Small intestine (tissue), 7 donors: ENCODE data around the gene ABHD15. TPM values are rescaled to one million over a fixed set of nuclear protein-coding genes. Genes with fewer than 3 reads are reported as not detected.

Experiments used
- DNase-seq, 2 donors: peaks; one replicate each; pipeline versions ENCODE4 v3.0.0 to v3.0.0-alpha.2; 2013
- FAIRE-seq: peaks from 2 replicates; lab custom pipeline; 2012; peaks lifted over from hg19 to GRCh38; lab: Jason Lieb, UNC
- H3K27ac ChIP-seq, 3 donors: one replicate each; pipeline ENCODE4 v1.5.1; 2013; ENCODE audit warnings: low read length in 2 of 3, mild to moderate bottlenecking in 2 of 3, control low read depth in 1 of 3, inconsistent platforms in 1 of 3, low read depth in 1 of 3, moderate library complexity in 1 of 3
- H3K27me3 ChIP-seq, 3 donors: one replicate each; pipeline ENCODE4 v1.6.1; 2013; ENCODE audit warnings: low read length in 3 of 3, inconsistent platforms in 1 of 3; ENCODE audit not compliant: control insufficient read depth in 3 of 3, insufficient read depth in 3 of 3
- H3K36me3 ChIP-seq, 3 donors: one replicate each; pipeline ENCODE4 v1.6.1; 2013; ENCODE audit warnings: low read length in 3 of 3, inconsistent platforms in 1 of 3, low read depth in 1 of 3, mild to moderate bottlenecking in 1 of 3, moderate library complexity in 1 of 3; ENCODE audit not compliant: control insufficient read depth in 3 of 3, insufficient read depth in 2 of 3
- H3K4me1 ChIP-seq, 3 donors: one replicate each; pipeline ENCODE4 v1.6.1; 2013; ENCODE audit warnings: low read length in 2 of 3, inconsistent platforms in 1 of 3, low read depth in 1 of 3, mild to moderate bottlenecking in 1 of 3, moderate library complexity in 1 of 3; ENCODE audit not compliant: control insufficient read depth in 3 of 3, insufficient read depth in 2 of 3
- H3K4me3 ChIP-seq, 3 donors: one replicate each; pipeline ENCODE4 v1.5.1; 2013; ENCODE audit warnings: low read length in 3 of 3, control low read depth in 1 of 3, inconsistent platforms in 1 of 3, low read depth in 1 of 3, mild to moderate bottlenecking in 1 of 3, moderate library complexity in 1 of 3
- H3K9me3 ChIP-seq, 2 donors: one replicate each; pipeline ENCODE4 v1.6.1; 2013; ENCODE audit warnings: low read depth in 1 of 2, low read length in 1 of 2; ENCODE audit not compliant: control insufficient read depth in 2 of 2, insufficient read depth in 1 of 2
- WGBS, 3 donors: extraction: QIAGEN DNeasy Blood & Tissue Kit; methylation state at CpG; one replicate each; pipeline ENCODE4 v1.1.7; 2013; 5-methylcytosine and 5-hydroxymethylcytosine counted together
- polyA plus RNA-seq, 4 donors: library from polyadenylated mRNA; stranded (reverse) in 3 of 4; unstranded in 1 of 4; fragments of 200-250 nt in 3 of 4; fragments of 120-200 nt in 1 of 4; gene quantifications; one replicate each; pipeline versions ENCODE4 v1.2.1 to v1.2.3, GENCODE V29; 2013
- donor health status: healthy with polysubstance abuse.
- donor health status: control.
- donor health status: control.
- donor health status: Bipolar disorder and iron deficiency.
- donor health status: healthy.

ABHD15 gene
- polyA plus RNA-seq, 4 donors, result 6.5 to 27.0 (median 9.0) TPM

DNA sequence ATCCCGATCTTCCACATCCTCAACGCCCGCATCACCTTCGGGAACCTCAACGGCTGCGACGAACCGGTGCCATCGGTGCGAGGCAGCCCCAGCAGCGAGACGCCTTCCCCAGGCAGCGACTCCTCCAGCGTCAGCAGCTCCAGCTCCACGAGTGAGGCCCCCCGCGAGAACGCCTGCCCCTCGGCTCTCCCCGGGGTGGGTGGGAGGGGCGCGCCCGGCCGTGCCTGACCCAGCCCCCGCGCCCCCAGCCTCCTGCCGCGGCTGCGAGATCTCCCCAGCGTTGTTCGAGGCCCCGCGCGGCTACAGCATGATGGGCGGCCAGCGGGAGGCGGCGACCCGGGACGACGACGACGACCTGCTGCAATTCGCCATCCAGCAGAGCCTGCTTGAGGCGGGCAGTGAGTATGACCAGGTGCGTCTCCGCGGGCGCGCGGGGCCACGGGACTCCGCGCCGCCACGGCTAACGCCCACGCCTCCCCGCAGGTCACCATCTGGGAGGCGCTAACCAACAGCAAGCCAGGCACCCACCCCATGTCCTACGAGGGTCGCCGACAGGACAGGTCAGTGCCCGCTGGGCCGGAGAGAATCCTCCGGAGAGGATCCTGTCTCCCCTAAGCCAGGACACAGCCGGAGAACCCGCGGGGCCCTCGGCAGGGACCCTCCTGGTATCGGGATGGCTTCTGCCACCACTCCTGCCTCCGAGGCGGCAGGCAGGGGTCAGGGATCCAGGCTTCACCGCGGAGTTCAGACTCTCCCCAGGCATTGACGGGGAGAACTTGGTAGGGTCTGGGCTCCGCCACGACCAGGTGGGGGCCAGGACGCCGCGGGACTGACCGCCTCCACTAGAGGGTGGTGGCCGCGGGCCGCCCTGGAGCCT, 45.8 kb upstream of the ABHD15 start:
- FAIRE-seq, result no peak
- Histone ChIP-seq H3K4me3 (peak overlapping the region in 1 of 3 donors; percentile 24), H3K27ac (no peak overlapping the region), H3K36me3 (peaks cover 0 to 8% (median 0%) of the 10 kb centered on the region in 3 donors), H3K4me1 (peaks cover 5 to 41% (median 8%) of the 10 kb centered on the region in 3 donors), H3K27me3 (peaks cover 0 to 58% (median 0%) of the 10 kb centered on the region in 3 donors), H3K9me3 (no peaks in the 10 kb centered on the region)
- peak in 1 of 2 donors; percentile 41 for DNase-seq
- 41 to 57% (median 43%) methylated on average over 60 to 85 of the region's 85 CpGs for WGBS, 3 donors

DNA sequence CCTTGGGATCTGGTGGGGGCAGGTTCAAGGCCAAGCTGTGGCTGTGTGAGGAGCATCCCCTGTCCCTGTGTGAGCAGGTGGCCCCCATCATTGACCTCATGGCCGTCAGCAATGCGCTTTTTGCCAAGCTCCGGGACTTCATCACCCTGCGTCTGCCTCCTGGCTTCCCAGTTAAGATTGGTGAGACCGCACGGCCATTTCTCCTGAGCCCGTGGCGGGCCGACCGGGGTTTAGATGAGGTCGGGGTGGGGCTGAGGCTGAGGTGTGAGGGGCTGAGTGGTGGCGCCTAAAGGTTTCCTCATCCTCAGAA, 45.2 kb upstream of the ABHD15 start:
- H3K27me3 ChIP-seq, result peaks cover 0 to 52% (median 0%) of the 10 kb centered on the region in 3 donors
- FAIRE-seq, result no peak
- WGBS, 3 donors, result 92 to 96% (median 93%) methylated on average over 12 of the region's 12 CpGs

DNA sequence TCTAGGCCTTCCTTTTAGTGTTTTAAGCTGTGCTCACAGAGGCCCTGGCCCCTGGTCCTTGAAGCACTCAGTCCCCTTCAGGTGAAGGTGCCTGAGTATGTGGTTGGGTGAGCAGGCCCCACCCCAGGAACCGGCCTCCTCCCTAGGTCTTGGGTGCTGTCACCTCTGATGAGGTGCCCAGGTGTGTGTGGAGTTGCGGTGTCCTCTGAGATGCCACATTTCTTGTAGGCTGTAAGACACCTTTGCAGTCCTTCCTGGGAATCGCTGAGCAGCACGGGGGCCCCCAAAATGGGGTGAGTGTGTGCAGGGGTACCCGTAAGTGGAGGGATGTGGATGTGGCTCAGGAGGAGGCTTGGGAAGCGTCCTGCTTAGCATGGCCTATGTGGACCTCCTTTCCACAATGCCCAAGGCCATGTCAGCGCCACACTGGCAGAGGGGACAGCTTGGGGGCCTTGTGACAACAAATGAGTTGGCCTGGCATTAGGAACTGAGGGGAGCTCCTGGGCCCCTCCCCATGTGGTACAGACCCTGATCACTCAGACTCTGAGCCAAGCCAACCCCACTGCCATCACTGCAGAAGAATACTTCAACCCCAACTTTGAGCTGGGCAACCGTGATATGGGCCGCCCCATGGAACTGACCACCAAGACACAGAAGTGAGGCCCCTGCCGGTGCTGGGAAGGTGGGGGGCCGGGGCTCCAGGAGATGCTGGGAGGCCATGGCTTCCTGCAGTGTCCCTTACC, 44.7 kb upstream of the ABHD15 start:
- Histone ChIP-seq H3K27ac (no peak overlapping the region), H3K4me3 (no peak overlapping the region), H3K36me3 (peaks cover 0 to 8% (median 0%) of the 10 kb centered on the region in 3 donors), H3K9me3 (no peaks in the 10 kb centered on the region), H3K4me1 (peaks cover 5 to 30% (median 8%) of the 10 kb centered on the region in 3 donors), H3K27me3 (peaks cover 0 to 47% (median 0%) of the 10 kb centered on the region in 3 donors)
- no peak for DNase-seq
- no peak for FAIRE-seq
- 93 to 97% (median 96%) methylated on average over 11 of the region's 11 CpGs for WGBS, 3 donors

More for the DNA sequence above, 45.2 kb upstream of the ABHD15 start:
- no peak for DNase-seq
- no peaks in the 10 kb centered on the region for H3K9me3 ChIP-seq
- peaks cover 0 to 8% (median 0%) of the 10 kb centered on the region in 3 donors for H3K36me3 ChIP-seq
- no peak overlapping the region for H3K4me3 ChIP-seq
- H3K4me1 ChIP-seq, result peaks cover 5 to 35% (median 8%) of the 10 kb centered on the region in 3 donors
- no peak overlapping the region for H3K27ac ChIP-seq

DNA sequence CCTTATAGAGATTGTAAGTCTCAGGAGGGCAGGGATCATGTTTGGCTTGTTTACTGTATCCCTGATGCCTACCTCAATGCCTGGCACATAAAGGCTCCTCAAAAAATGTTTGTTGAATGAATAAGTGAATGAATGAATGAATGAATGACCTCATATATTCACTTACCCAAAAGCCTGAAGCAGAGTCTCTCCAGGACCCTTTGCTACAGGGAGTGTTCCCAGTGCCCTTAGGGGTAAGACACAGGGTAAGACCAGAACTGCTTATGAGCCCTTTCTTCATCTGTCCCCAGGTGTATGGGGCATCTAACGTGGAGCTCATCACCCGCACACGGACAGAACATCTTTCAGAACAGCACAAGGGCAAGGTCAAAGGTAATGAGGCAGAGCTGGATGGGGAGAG, 43.6 kb upstream of the ABHD15 start:
- FAIRE-seq, result no peak
- no peak for DNase-seq
- Histone ChIP-seq H3K27ac (no peak overlapping the region), H3K27me3 (peaks cover 0 to 36% (median 0%) of the 10 kb centered on the region in 3 donors), H3K4me3 (no peak overlapping the region), H3K9me3 (no peaks in the 10 kb centered on the region), H3K4me1 (peaks cover 2 to 19% (median 3%) of the 10 kb centered on the region in 3 donors), H3K36me3 (peaks cover 0 to 8% (median 0%) of the 10 kb centered on the region in 3 donors)
- WGBS, 3 donors, result 69 to 85% (median 77%) methylated on average over 3 of the region's 3 CpGs

DNA sequence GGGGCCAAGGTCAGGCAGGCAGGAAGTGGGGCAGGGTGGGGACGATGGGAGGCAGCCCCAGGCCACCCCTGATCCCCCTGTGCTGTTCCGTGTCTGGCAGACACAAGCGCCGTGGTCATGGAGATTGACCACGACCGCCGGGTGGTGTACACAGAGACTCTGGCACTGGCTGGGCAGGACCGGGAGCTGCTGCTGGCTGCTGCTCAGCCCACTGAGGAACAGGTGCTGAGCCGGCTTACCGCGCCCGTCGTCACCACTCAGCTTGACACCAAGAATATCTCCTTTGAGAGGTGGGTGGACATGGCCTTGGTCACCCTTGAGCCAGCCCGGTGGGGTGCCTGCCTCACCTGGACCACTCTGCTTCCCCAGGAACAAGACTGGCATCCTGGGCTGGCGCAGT, 42.1 kb upstream of the ABHD15 start:
- peaks cover 0 to 8% (median 0%) of the 10 kb centered on the region in 3 donors for H3K36me3 ChIP-seq
- peaks cover 0 to 22% (median 0%) of the 10 kb centered on the region in 3 donors for H3K27me3 ChIP-seq
- H3K27ac ChIP-seq, result no peak overlapping the region
- 86 to 89% (median 87%) methylated on average over 11 to 15 of the region's 15 CpGs for WGBS, 3 donors
- no peak for FAIRE-seq
- H3K4me1 ChIP-seq, result peaks cover 2 to 10% (median 3%) of the 10 kb centered on the region in 3 donors
- no peaks in the 10 kb centered on the region for H3K9me3 ChIP-seq
- DNase-seq, result no peak
- no peak overlapping the region for H3K4me3 ChIP-seq

DNA sequence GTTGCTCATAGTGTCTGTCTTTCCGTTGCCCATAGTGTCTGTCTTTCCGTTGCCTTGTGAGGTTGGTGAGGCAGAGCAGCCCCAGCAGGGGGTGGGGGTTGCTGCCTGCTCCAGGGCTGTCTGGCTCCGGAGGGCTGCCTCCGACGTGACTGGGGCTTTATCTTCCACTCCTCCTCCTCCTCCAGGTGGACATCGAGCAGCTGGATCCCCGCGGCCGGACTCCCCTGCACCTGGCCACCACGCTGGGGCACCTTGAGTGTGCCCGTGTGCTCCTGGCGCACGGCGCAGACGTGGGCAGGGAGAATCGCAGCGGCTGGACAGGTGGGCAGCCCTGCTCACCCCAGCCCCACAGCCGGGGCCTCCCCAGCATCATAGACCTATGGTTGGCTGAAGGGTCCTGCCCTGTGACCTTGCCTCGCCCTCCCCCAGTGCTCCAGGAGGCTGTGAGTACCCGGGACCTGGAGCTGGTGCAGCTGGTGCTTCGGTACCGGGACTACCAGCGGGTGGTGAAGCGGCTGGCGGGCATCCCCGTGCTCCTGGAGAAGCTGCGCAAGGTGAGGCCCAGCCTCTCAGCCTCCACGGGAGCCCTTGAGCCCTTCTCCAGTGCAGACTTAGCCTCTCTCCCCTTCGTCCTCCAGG, 40.8 kb upstream of the ABHD15 start:
- no peak for FAIRE-seq
- Histone ChIP-seq H3K4me1 (peaks cover 0 to under 1% (median 0%) of the 10 kb centered on the region in 3 donors), H3K27me3 (peaks cover 0 to 12% (median 0%) of the 10 kb centered on the region in 3 donors), H3K4me3 (no peak overlapping the region), H3K27ac (no peak overlapping the region), H3K36me3 (peaks cover 0 to 8% (median 0%) of the 10 kb centered on the region in 3 donors), H3K9me3 (no peaks in the 10 kb centered on the region)
- 91 to 94% (median 91%) methylated on average over 29 of the region's 29 CpGs for WGBS, 3 donors
- DNase-seq, result no peak

DNA sequence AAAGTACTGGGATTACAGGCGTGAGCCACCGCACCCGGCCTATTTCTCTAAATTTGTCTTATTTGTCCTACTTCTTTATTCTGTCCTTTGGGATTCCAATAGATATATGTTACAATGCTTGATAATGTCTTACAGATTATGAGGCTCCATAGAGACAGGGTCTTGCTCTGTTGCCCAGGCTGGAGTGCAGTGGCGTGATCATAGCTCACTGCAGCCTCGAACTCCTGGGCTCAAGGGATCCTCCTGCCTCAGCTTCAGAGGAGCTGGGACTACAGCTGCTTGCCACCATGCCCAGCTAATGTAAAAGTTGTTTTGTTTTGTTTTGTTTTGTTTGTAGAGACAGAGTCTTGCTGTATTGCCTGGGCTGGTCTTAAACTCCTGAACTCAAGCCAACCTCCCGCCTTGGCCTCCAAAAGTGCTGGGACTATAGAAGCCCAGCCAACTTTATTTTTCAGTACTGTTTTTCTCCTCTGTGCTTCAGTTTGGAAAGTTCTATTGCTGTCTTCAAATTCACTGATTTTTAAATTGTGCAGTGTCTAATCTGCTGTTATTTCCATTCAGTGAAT, 36.4 kb upstream of the ABHD15 start:
- no peak overlapping the region for H3K27ac ChIP-seq
- no peaks in the 10 kb centered on the region for H3K4me1 ChIP-seq
- DNase-seq (no peak), FAIRE-seq (no peak)
- 90 to 97% (median 95%) methylated on average over 6 of the region's 6 CpGs for WGBS, 3 donors
- no peaks in the 10 kb centered on the region for H3K36me3 ChIP-seq
- H3K27me3 ChIP-seq, result no peaks in the 10 kb centered on the region
- no peaks in the 10 kb centered on the region for H3K9me3 ChIP-seq
- H3K4me3 ChIP-seq, result no peak overlapping the region
